Measurements from ENCODE around the gene TTC27. TPM values are rescaled to one million over a fixed set of nuclear protein-coding genes. Genes with fewer than 3 reads are reported as not detected.
"Not testable (repeated sequence)": the region's sequence is repeated elsewhere in the genome, so short reads cannot be mapped to it uniquely, and the experiment has no call there.

The TTC27 gene
- total RNA-seq, 1 donor from 2014 or later, result 24.1 TPM

- Histone ChIP-seq H3K36me3 (ENCODE audit: control insufficient read depth, insufficient read depth, low read length) (no peaks in the 10 kb centered on the region), H3K4me3 (ENCODE audit: low read depth, low read length) (no peak overlapping the region), H3K27me3 (ENCODE audit: control insufficient read depth, insufficient read depth, low read length) (no peaks in the 10 kb centered on the region)
- TF ChIP-seq CTCF (IDR thresholded peaks at IDR 0.05; ENCODE audit: insufficient read depth, low read length, poor library complexity, severe bottlenecking), result no peak
- DNase-seq (ENCODE audit: low read depth), result no peak
Measured at GRCh38 chr2:32626639-32627221, 1.1 kb upstream of the TTC27 start.

- H3K4me3 ChIP-seq (ENCODE audit: low read depth, low read length), result peak overlapping the region; percentile 94
- peak; percentile 26 for TF ChIP-seq CTCF (IDR thresholded peaks at IDR 0.05; ENCODE audit: insufficient read depth, low read length, poor library complexity, severe bottlenecking)
- no peaks in the 10 kb centered on the region for H3K36me3 ChIP-seq (ENCODE audit: control insufficient read depth, insufficient read depth, low read length)
- no peaks in the 10 kb centered on the region for H3K27me3 ChIP-seq (ENCODE audit: control insufficient read depth, insufficient read depth, low read length)
- DNase-seq (ENCODE audit: low read depth), result peak; percentile 1
Measured at GRCh38 chr2:32627441-32627813, 423 bp upstream of the TTC27 start.

GRCh38 chr2:32632089-32632488 lies 4.2 kb downstream of the TTC27 start:
- no peaks in the 10 kb centered on the region for H3K36me3 ChIP-seq (ENCODE audit: control insufficient read depth, insufficient read depth, low read length)

GRCh38 chr2:32633040-32633439 lies 5.2 kb downstream of the TTC27 start:
- Histone ChIP-seq H3K4me3 (ENCODE audit: low read depth, low read length) (no peak overlapping the region), H3K27me3 (ENCODE audit: control insufficient read depth, insufficient read depth, low read length) (no peaks in the 10 kb centered on the region), H3K36me3 (ENCODE audit: control insufficient read depth, insufficient read depth, low read length) (no peaks in the 10 kb centered on the region)
- no peak for DNase-seq (ENCODE audit: low read depth)
- TF ChIP-seq CTCF (IDR thresholded peaks at IDR 0.05; ENCODE audit: insufficient read depth, low read length, poor library complexity, severe bottlenecking), result no peak

More at GRCh38 chr2:32632089-32632488, 4.2 kb downstream of the TTC27 start:
- H3K4me3 ChIP-seq (ENCODE audit: low read depth, low read length), result no peak overlapping the region
- no peaks in the 10 kb centered on the region for H3K27me3 ChIP-seq (ENCODE audit: control insufficient read depth, insufficient read depth, low read length)
- peak; percentile 7 for DNase-seq (ENCODE audit: low read depth)
- no peak for TF ChIP-seq CTCF (IDR thresholded peaks at IDR 0.05; ENCODE audit: insufficient read depth, low read length, poor library complexity, severe bottlenecking)

- DNase-seq (ENCODE audit: low read depth); H3K36me3 ChIP-seq (ENCODE audit: control insufficient read depth, insufficient read depth, low read length); H3K4me3 ChIP-seq (ENCODE audit: low read depth, low read length); H3K27me3 ChIP-seq (ENCODE audit: control insufficient read depth, insufficient read depth, low read length): not testable (repeated sequence)
Measured at GRCh38 chr2:32638548-32638947, 10.7 kb downstream of the TTC27 start.

- Histone ChIP-seq H3K4me3 (ENCODE audit: low read depth, low read length) (no peak overlapping the region), H3K36me3 (ENCODE audit: control insufficient read depth, insufficient read depth, low read length) (no peaks in the 10 kb centered on the region), H3K27me3 (ENCODE audit: control insufficient read depth, insufficient read depth, low read length) (no peaks in the 10 kb centered on the region)
- TF ChIP-seq CTCF (IDR thresholded peaks at IDR 0.05; ENCODE audit: insufficient read depth, low read length, poor library complexity, severe bottlenecking), result no peak
- no peak for DNase-seq (ENCODE audit: low read depth)
Measured at GRCh38 chr2:32641180-32641579, 13.3 kb downstream of the TTC27 start.

All from kidney epithelial cell (primary cell).